GM21367 (cell line): ENCODE measurements around the gene TNRC6A.
"Not testable (repeated sequence)": the region's sequence is repeated elsewhere in the genome, so short reads cannot be mapped to it uniquely, and the experiment has no call there.

ENCODE experiments used
- ATAC-seq: cut with Tn5 transposase; IDR thresholded peaks from one replicate; pipeline ENCODE4 v1.9.1; 2021; ENCODE audit not compliant: unreplicated experiment

Gene TNRC6A

DNA sequence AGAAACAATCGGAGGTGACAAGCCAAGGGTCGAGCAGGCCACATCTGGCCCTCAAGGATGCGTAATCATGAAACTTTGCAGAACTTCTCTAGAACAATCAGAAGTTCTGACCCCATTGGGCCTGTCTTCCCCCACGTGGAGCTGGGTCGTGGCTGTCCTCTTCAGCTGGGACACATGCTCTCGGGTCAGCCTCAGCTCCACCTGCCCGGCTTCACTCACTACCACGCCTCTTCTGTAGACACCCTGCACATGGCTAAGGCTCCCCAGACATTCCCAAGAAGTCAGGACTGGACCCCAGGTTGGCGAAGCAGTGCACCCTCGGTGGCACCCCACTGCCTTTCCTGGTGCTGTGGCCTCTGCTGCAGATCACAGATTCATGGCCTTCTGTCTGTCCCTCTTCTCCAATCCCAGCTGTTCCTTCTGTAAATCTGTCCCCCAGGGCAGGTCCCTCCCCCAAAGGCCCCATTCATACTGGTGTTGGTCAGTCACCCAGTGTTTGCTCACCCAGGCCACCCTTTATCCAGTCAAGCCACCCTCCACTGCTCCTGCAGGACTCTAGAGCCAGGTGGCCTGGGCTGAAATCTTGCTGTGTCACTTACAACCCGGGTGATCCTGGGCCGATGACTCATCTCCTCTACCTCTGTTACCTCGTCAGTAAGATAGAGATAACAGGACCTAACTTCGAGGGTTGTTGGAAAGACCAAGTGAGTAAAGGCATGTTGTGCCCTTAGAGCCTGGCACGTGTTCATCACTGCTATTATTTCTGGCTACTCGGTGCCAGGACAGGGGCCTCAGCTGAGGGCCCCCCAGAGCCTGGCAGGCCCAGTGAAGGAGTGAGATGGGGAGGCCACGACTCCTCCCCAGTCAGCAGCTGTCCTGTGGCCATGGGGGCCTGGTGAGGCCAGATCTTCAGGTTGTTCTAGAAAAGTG is 114.9 kb downstream of the TNRC6A start:
- no peak for ATAC-seq

- ATAC-seq: not testable (repeated sequence)
Measured at GRCh38 chr16:24845031-24845365, 115.5 kb downstream of the TNRC6A start.

DNA sequence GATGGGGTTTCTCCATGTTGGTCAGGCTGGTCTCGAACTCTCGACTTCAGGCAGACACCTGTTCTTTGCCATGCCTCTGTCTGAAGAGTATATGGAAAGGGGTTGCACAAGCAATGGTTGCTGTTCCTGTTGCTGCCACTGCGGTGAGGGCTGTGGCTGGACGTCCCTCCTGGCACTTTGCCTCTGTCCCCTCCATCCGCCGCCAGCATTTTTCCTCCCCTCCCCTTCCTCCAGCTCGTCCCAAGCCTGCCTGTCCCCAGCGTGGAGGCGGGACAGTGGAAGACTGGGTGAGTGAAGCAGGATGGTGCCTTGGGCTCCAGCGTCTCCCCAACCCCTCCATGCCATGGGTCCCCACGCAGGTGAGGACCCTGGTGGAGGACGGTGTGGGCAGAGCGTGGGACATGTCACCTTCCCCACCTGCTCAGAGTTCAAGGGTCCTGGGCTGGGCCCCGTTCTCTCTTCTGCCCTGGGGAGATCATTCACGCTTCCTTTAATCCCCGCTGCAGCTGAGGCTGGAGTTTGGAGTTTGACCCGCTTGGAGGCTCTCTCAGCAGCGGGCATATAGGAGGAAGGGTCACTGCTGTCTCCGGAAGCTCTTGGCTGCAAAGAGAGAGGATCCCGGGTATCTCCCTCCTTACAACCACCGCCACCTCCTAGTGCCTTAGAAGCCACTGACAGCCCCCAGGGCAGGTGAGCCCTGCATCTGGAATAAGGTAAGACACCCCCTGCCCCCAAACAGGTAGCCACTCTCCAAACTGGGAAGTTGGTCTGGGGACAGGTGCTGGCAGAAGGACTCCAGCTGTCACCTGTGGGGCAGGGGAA is 116.5 kb downstream of the TNRC6A start, which contains the start of gene SLC5A11:
TSS of gene SLC5A11 (plus strand) at position 238 of the 822 bp plus-strand sequence. CDS start 12,681 bp downstream, outside the sequence.
- no peak for ATAC-seq

DNA sequence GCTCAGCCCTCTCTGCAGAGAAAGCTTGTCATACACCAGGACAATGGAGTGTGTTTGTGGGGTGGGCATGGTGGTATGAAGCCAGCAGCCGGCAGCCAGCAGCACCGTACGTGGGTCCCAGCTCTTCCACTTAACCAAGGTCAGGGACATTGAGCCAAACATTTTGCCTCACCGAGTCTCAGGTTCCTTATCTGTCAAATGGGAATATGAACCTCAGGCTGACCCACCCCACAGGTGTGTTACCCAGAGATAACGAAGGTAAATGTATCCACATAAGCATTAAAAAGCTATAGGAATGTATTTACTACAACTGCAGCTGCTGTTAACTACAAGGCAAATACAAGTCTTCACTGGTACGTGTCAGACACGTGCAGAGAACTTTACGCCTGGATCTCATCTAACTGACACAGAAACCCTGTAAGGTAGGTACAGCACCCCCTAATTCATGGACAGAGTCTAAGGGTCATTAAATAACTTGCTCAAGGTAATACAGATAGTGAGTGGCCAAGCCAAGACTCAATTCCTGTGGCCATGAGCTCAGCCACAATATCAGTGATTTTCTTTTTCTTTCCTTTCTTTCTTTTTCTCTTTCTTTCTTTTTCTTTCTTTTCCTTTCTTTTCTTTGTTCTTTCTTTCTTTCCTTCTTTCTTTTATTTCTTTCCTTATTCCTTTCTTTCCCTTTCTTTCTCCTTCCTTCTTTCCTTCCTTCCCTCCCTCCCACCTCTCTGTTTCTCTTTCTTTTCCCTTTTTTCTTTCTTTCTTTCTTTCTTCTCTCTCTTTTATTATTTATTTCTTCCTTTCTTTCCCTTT is 117.3 kb downstream of the TNRC6A start:
- no peak for ATAC-seq

- ATAC-seq: no peak
Measured at GRCh38 chr16:24847358-24847664, 117.9 kb downstream of the TNRC6A start.

GRCh38 chr16:24848065-24848464 is 118.6 kb downstream of the TNRC6A start:
- no peak for ATAC-seq

DNA sequence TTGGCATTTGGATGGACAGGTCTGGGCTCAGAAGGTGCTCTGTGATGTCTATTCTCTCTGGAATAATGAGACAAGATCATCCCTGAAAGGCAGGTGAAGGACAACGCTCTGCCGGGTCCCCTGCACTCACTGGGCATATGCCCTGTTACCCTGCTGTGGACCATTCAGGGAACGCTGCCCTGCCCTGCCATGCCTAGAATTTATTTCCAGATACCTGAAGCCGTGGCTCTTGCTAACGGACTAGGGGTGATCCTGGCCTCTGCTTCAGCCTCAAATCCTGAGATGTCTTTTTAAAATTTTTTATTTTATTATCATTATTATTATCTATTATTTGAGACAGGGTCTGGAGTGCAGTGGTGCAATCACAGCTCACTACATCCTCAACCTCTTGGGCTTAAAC is 120.2 kb downstream of the TNRC6A start:
- no peak for ATAC-seq

DNA sequence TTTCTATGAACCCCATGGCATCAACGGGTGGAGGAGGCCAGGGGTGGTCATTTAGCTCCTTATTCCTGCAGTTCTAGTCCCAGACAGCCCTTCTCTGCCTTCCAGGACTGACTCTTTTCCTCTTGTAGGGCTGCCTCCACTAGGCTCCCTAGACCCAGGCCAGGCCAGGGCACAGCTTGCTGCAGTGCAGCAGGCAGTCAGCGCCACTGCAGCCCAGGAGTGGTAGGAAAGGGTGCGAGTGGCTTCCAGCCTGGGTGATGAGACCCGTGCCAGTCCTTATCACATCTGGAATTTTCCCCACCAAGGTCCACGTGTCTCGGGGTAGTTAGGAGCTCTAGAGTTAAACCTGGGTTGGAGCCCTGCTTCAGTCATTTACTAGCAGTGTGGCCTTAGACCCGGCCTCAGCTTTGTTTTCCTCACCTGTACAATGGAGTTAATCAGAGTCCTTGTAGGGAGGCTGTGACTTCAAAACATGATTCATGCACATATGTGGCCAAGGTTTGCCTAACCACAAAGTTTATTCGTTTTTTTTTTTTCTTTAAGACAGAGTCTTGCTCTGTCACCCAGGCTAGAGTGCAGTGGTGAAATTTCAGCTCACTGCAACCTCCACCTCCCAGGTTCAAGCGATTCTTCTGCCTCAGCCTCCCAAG is 121.0 kb downstream of the TNRC6A start:
- ATAC-seq: no peak

- no peak for ATAC-seq
Measured at GRCh38 chr16:24851700-24852099, 122.2 kb downstream of the TNRC6A start.

GRCh38 chr16:24852281-24852721 is 122.8 kb downstream of the TNRC6A start:
- ATAC-seq: no peak

GRCh38 chr16:24853169-24853824 is 123.8 kb downstream of the TNRC6A start:
- ATAC-seq: no peak

DNA sequence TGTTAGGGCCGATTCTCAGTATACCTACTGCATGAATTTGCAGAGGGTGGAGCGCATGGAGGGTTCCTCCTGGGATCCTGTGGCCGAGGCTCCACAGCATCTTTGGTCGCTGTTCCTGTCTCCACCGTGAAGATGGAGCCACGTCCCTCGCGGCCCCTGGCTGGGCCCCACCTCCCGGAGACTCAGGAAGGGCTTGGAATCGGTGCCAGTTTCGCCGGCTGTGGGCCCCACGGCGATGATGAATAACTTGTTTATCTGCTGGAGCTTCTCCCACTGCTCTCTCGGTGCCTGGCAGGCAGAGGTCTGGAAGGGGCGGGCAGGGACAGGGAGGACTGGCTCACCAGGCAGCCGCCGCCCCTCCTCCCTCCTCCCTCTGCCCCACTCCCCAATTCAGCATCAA is 124.4 kb downstream of the TNRC6A start:
- ATAC-seq: no peak

GRCh38 chr16:24854607-24855171 is 125.2 kb downstream of the TNRC6A start:
- no peak for ATAC-seq

DNA sequence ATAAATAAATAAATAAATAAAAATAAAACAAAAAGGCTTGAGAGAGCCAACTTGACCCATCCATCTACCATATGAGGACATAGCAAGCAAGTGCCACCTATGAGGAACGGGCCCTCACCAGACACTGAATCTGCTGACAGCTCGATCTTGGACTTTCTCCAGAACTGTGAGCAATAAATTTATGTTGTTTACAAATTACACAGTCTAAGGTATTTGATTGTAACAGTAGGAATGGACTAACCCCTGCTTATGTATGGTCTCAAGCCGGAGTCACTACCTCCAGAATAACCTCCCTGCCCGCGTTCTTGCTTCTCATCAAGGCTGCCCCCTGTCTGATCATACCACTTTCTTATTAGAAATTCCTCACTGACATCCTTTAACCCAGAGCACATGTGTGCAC is 126.2 kb downstream of the TNRC6A start:
- no peak for ATAC-seq

DNA sequence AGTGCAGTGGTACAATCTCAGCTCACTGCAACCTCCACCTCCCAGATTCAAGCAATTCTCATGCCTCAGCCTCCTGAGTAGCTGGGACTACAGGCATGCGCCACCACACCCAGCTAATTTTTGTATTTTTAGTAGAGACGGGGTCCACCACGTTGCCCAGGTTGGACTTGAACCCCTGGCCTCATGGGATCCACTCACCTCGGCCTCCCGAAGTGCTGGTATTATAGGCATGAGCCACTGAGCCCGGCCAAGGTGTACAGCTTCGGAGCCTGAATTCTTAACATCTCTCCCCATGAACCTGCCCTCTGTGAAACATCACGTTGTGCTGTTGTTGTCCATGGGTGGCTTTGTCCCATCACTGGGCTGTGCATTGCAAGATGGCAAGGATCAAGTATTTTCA is 127.4 kb downstream of the TNRC6A start:
- not testable (repeated sequence) for ATAC-seq

DNA sequence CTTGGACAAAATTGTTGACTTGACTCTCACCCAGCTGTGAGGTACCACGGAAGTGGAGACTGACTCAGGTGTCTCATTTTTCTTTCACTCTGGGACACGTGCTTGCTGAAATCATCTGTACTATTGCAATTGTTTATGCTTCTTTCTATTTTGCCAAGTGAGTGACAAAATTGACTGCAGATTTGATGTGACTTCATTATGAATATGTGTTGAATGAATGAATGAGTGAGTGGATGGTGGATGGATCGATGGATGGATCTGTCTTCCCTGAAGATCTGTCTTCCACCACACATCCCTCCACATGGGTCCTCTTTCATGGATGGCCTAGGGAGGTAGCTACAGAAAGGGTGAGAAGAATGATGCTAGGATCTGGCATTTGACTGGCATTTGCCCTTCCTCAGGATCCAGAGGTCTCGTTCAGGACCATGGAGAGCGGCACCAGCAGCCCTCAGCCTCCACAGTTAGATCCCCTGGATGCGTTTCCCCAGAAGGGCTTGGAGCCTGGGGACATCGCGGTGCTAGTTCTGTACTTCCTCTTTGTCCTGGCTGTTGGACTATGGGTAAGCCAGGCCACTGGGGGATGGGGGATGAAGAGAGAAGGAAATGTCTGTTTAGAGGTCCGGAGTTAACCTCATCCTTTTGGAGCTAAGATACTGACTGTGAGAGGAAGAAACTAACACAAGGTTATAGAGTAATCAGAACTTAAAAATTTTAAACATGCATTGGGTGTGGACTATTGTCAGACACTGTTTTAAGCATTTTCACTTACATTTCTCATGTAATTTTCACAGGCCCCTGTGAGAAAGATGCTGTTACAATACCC is 129.0 kb downstream of the TNRC6A start:
- no peak for ATAC-seq

- ATAC-seq: no peak
Measured at GRCh38 chr16:24861461-24861860, 132.0 kb downstream of the TNRC6A start.

- ATAC-seq: no peak
Measured at GRCh38 chr16:24863582-24864437, 134.4 kb downstream of the TNRC6A start.
